IMR-90 (cell line): ENCODE results near the gene CACNA1D.

Experiments
- CEBPB ChIP-seq: IDR thresholded peaks from 2 replicates; pipeline ENCODE4 v1.6.1; 2012; ENCODE audit warnings: low read depth, low read length, improper control_type of control experiment
- CHD1 ChIP-seq: IDR thresholded peaks from 2 replicates; pipeline ENCODE4 v1.6.1; 2012; ENCODE audit warnings: low read depth, low read length, improper control_type of control experiment
- CTCF ChIP-seq: conservative IDR thresholded peaks from 2 replicates; pipeline ENCODE4 v1.5.1; 2012; ENCODE audit warnings: mild to moderate bottlenecking, low read depth, low read length, improper control_type of control experiment
- FOS ChIP-seq: fragments of 150-350 bp; IDR thresholded peaks from 2 replicates; pipeline ENCODE4 v1.6.1; 2016; ENCODE audit warnings: low read depth, low read length
- MAFK ChIP-seq: IDR thresholded peaks from 2 replicates; pipeline ENCODE4 v1.6.1; 2012; ENCODE audit warnings: low read depth, low read length, improper control_type of control experiment
- MAZ ChIP-seq: IDR thresholded peaks from 2 replicates; pipeline ENCODE4 v1.6.1; 2012; ENCODE audit warnings: low read depth, mild to moderate bottlenecking, low read length, improper control_type of control experiment, moderate library complexity, borderline replicate concordance
- MXI1 ChIP-seq: IDR thresholded peaks from 2 replicates; pipeline ENCODE4 v1.6.1; 2012; ENCODE audit warnings: low read depth, mild to moderate bottlenecking, low read length, moderate library complexity, borderline replicate concordance
- NFE2L2 ChIP-seq: fragments of 150-350 bp; IDR thresholded peaks from 2 replicates; pipeline ENCODE4 v1.6.1; 2016; ENCODE audit warnings: low read depth, mild to moderate bottlenecking, low read length
- POLR2A ChIP-seq: IDR thresholded peaks from 2 replicates; pipeline ENCODE4 v1.6.1; 2012; ENCODE audit warnings: mild to moderate bottlenecking, low read depth, low read length
- RAD21 ChIP-seq: IDR thresholded peaks from 2 replicates; pipeline ENCODE4 v1.6.1; 2012; ENCODE audit warnings: low read length, improper control_type of control experiment
- RCOR1 ChIP-seq: IDR thresholded peaks from 2 replicates; pipeline ENCODE4 v1.6.1; 2012; ENCODE audit warnings: mild to moderate bottlenecking, low read length, improper control_type of control experiment; ENCODE audit not compliant: insufficient replicate concordance
- SMC3 ChIP-seq: fragments of 150-350 bp; IDR thresholded peaks from 2 replicates; pipeline ENCODE4 v1.6.1; 2016; ENCODE audit warnings: low read depth, mild to moderate bottlenecking, antibody characterized with exemption, low read length, moderate library complexity
- USF2 ChIP-seq: fragments of 150-350 bp; IDR thresholded peaks from 2 replicates; pipeline ENCODE4 v1.6.1; 2017; ENCODE audit warnings: mild to moderate bottlenecking, antibody characterized with exemption, low read length, low read depth

- TF ChIP-seq POLR2A = no peak
- TF ChIP-seq CTCF = no peak
- no peak for TF ChIP-seq MXI1
- TF ChIP-seq MAZ = no peak
- no peak for TF ChIP-seq SMC3
- TF ChIP-seq FOS = no peak
- no peak for TF ChIP-seq MAFK
- no peak for TF ChIP-seq RAD21
- no peak for TF ChIP-seq CEBPB
- no peak for TF ChIP-seq CHD1
- TF ChIP-seq RCOR1 = no peak
- TF ChIP-seq USF2 = no peak
- no peak for TF ChIP-seq NFE2L2
Observed at GRCh38 chr3:53551324-53551723, 56.9 kb downstream of the CACNA1D start.
